Kidney (tissue), 14 donors: ENCODE data around the gene LSAMP. TPM values are rescaled to one million over a fixed set of nuclear protein-coding genes. Genes with fewer than 3 reads are reported as not detected.

Source experiments
- DNase-seq, 5 donors: peaks; one replicate each; pipeline ENCODE4 v3.0.0-alpha.2; 2013 to 2020
- FAIRE-seq: peaks from 2 replicates; lab custom pipeline; 2012; peaks lifted over from hg19 to GRCh38; lab: Jason Lieb, UNC
- H3K27ac ChIP-seq, 2 donors: one replicate each; pipeline ENCODE4 v1.7.0; 2013; ENCODE audit warnings: low read depth in 2 of 2, low read length in 2 of 2, inconsistent platforms in 1 of 2
- H3K27me3 ChIP-seq: one replicate; pipeline ENCODE4 v1.7.1; 2013; ENCODE audit warnings: low read length, inconsistent platforms; ENCODE audit not compliant: control insufficient read depth, insufficient read depth
- H3K36me3 ChIP-seq, 3 donors: one replicate each; pipeline versions ENCODE4 v1.7.0 to v1.7.1; 2013; ENCODE audit warnings: low read length in 3 of 3, control low read depth in 1 of 3, inconsistent platforms in 1 of 3; ENCODE audit not compliant: insufficient read depth in 3 of 3, control insufficient read depth in 2 of 3
- H3K4me1 ChIP-seq, 3 donors: one replicate each; pipeline versions ENCODE4 v1.7.0 to v1.7.1; 2013; ENCODE audit warnings: low read length in 3 of 3, inconsistent platforms in 1 of 3, low read depth in 1 of 3; ENCODE audit not compliant: control insufficient read depth in 2 of 3, insufficient read depth in 2 of 3
- H3K4me3 ChIP-seq, 3 donors: one replicate each; pipeline versions ENCODE4 v1.7.0 to v1.8.1; 2013; ENCODE audit warnings: low read length in 3 of 3, control low read depth in 1 of 3, inconsistent platforms in 1 of 3
- H3K9ac ChIP-seq, 3 donors: one replicate each; pipeline versions ENCODE4 v1.7.0 to v1.7.1; 2013; ENCODE audit warnings: low read length in 3 of 3, control low read depth in 1 of 3, inconsistent platforms in 1 of 3
- H3K9me3 ChIP-seq, 3 donors: one replicate each; pipeline versions ENCODE4 v1.7.0 to v1.7.1; 2013; ENCODE audit warnings: low read length in 3 of 3, control low read depth in 1 of 3, inconsistent platforms in 1 of 3; ENCODE audit not compliant: control insufficient read depth in 2 of 3, insufficient read depth in 1 of 3
- CTCF ChIP-seq: IDR thresholded peaks from 3 replicates; pipeline ENCODE4 v1.5.1; 2012; ENCODE audit warnings: mild to moderate bottlenecking, moderate library complexity, borderline replicate concordance; ENCODE audit not compliant: insufficient read depth; ENCODE audit errors: extremely low read depth
- intact Hi-C: fragments of 100-400 bp; cut with DNase I; formaldehyde crosslinking; loops from one replicate; pipeline ENCODE4 v1.11.1; 2022
- polyA plus RNA-seq: library from polyadenylated mRNA; stranded (reverse); fragments of 350-450 nt; fragmentation: Illumina TruSeq; extraction: RNeasy Lipid Tissue Mini Kit (QIAGEN cat#74804); gene quantifications from one replicate; pipeline ENCODE4 v1.2.3, GENCODE V29; 2014; ENCODE audit warnings: low read depth, low replicate concordance; ENCODE audit not compliant: insufficient read depth
- total RNA-seq: library from RNA; stranded (reverse); fragmentation: NEBNext Ultra II Directional; extraction: Animal tissue kit (Norgen Biotek cat#: 25700); gene quantifications from one replicate; pipeline ENCODE4 v1.2.1, GENCODE V29; 2021
- donor health status: control.
- donor health status: control.
- donor health status: control.
- donor health status: control.
- donor health status: control.
- donor health status: DM: yes; HTN: yes; CAD: no.
- donor health status: Normal renal cell carcinoma (clear cell type).

The LSAMP gene
- total and polyA plus RNA-seq, 2 donors from 2014 or later: 1.4 to 3.5 TPM

DNA sequence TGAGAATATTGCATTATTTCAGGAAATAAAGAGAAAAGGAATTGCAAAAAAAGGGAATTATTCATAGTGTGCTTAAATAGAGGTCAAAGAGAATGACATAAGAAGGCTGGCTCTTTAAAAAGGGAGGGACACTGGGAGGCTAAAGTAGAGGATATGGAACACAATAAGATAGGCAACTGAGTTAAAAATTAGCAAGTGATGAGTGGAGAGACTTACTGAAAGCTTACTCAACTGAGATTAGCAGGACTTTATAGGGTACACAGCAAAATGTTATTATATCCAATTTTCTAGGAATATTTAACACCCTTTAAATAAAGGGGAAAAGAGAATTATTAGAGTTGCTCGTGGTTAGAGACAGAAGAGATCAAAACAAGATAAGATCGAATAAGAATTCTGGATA is 375.2 kb downstream of the LSAMP start:
- DNase-seq (no peak), FAIRE-seq (no peak)
- no peaks in the 10 kb centered on the region for H3K27me3 ChIP-seq
- no peaks in the 10 kb centered on the region for H3K36me3 ChIP-seq
- no peak overlapping the region for H3K27ac ChIP-seq
- H3K4me3 ChIP-seq: no peak overlapping the region
- no peak for TF ChIP-seq CTCF
- H3K9me3 ChIP-seq: no peaks in the 10 kb centered on the region
- intact Hi-C loops: no loop called here
- no peak overlapping the region for H3K9ac ChIP-seq
- no peaks in the 10 kb centered on the region for H3K4me1 ChIP-seq

DNA sequence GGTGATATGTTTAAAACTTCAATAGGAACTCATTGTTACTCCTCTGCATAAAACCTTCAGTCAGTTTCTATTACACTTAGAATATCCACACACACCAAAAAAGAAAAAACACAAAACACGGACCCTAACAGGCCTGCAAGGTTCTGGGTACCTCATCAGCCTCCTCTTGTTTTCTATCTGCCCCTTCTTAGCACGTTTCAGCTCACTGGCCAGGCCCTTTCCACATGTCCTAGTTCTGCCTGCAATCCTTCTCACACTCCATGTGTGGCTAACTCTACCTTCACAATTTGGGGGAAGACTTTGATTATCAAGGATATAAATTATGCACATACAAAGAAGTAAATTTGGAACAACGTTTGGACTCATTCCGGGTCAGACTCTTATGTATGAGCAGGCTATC is 376.3 kb downstream of the LSAMP start:
- H3K27me3 ChIP-seq: no peaks in the 10 kb centered on the region
- no peak overlapping the region for H3K27ac ChIP-seq
- no peaks in the 10 kb centered on the region for H3K36me3 ChIP-seq
- DNase-seq (no peak), FAIRE-seq (no peak)
- intact Hi-C loops: no loop called here
- no peaks in the 10 kb centered on the region for H3K9me3 ChIP-seq
- no peaks in the 10 kb centered on the region for H3K4me1 ChIP-seq
- no peak overlapping the region for H3K9ac ChIP-seq
- H3K4me3 ChIP-seq: no peak overlapping the region
- no peak for TF ChIP-seq CTCF

GRCh38 chr3:116067326-116067725 is 378.0 kb downstream of the LSAMP start:
- no peak for FAIRE-seq
- Histone ChIP-seq H3K4me3 (no peak overlapping the region), H3K36me3 (no peaks in the 10 kb centered on the region), H3K4me1 (no peaks in the 10 kb centered on the region), H3K9ac (no peak overlapping the region), H3K27ac (no peak overlapping the region), H3K27me3 (no peaks in the 10 kb centered on the region), H3K9me3 (no peaks in the 10 kb centered on the region)
- no peak for DNase-seq
- intact Hi-C loops: no loop called here
- TF ChIP-seq CTCF: no peak

GRCh38 chr3:116065501-116065900 is 379.8 kb downstream of the LSAMP start:
- no peaks in the 10 kb centered on the region for H3K9me3 ChIP-seq
- no peaks in the 10 kb centered on the region for H3K36me3 ChIP-seq
- intact Hi-C loops: no loop called here
- DNase-seq (no peak), FAIRE-seq (no peak)
- no peak for TF ChIP-seq CTCF
- H3K4me1 ChIP-seq: no peaks in the 10 kb centered on the region
- H3K9ac ChIP-seq: no peak overlapping the region
- no peaks in the 10 kb centered on the region for H3K27me3 ChIP-seq
- H3K4me3 ChIP-seq: no peak overlapping the region
- H3K27ac ChIP-seq: no peak overlapping the region
